NCI-H2196 (cell line): Measurements from ENCODE around the gene FAM219B.

Experiments used
- DNase-seq: peaks from one replicate; lab custom pipeline; 2025; ENCODE audit not compliant: unreplicated experiment; lab: John Stamatoyannopoulos, UW

The FAM219B gene

GRCh38 chr15:74878273-74878672 lies 28.4 kb downstream of the FAM219B start:
- DNase-seq = no peak

- no peak for DNase-seq
These were observed 32.8 kb downstream of the FAM219B start for GRCh38 chr15:74873756-74874424.

- peak; percentile 71 for DNase-seq
These were observed 33.5 kb downstream of the FAM219B start, which contains the start of gene SCAMP2 for GRCh38 chr15:74873036-74873755. Gene SCAMP2 (minus strand): TSS chr15:74873365. CDS start chr15:74873255, 110 bp downstream.

- no peak for DNase-seq
These were observed 34.0 kb downstream of the FAM219B start for GRCh38 chr15:74872702-74873035.

- DNase-seq = no peak
These were observed 36.0 kb downstream of the FAM219B start for GRCh38 chr15:74870436-74871215.

GRCh38 chr15:74869726-74870407 lies 36.8 kb downstream of the FAM219B start:
- no peak for DNase-seq

GRCh38 chr15:74869372-74869725 lies 37.3 kb downstream of the FAM219B start:
- no peak for DNase-seq

- DNase-seq = no peak
These were observed 38.6 kb downstream of the FAM219B start for GRCh38 chr15:74868059-74868458.

GRCh38 chr15:74867466-74868038 lies 39.1 kb downstream of the FAM219B start:
- no peak for DNase-seq

- no peak for DNase-seq
These were observed 40.6 kb downstream of the FAM219B start for GRCh38 chr15:74866090-74866489.

- DNase-seq = no peak
These were observed 41.3 kb downstream of the FAM219B start for GRCh38 chr15:74865316-74865715.

- no peak for DNase-seq
These were observed 42.4 kb downstream of the FAM219B start for GRCh38 chr15:74864296-74864695.

- DNase-seq = no peak
These were observed 43.2 kb downstream of the FAM219B start for GRCh38 chr15:74863239-74864056.

- no peak for DNase-seq
These were observed 48.3 kb downstream of the FAM219B start for GRCh38 chr15:74858369-74858740.

GRCh38 chr15:74857671-74858368 lies 48.8 kb downstream of the FAM219B start:
- peak; percentile 19 for DNase-seq

GRCh38 chr15:74857082-74857655 lies 49.5 kb downstream of the FAM219B start:
- DNase-seq = peak; percentile 55

GRCh38 chr15:74856537-74856936 lies 50.1 kb downstream of the FAM219B start:
- no peak for DNase-seq

- DNase-seq = no peak
These were observed 50.8 kb downstream of the FAM219B start for GRCh38 chr15:74855857-74856256.

- DNase-seq = no peak
These were observed 52.1 kb downstream of the FAM219B start for GRCh38 chr15:74854453-74855022.
